HFFc6 (cell line): ENCODE data around the gene KHNYN. TPM values are rescaled to one million over a fixed set of nuclear protein-coding genes. Genes with fewer than 3 reads are reported as not detected.

Experiments
- DNase-seq: peaks from one replicate; pipeline ENCODE4 v3.0.0-alpha.2; 2018
- H3K27ac Mint-ChIP-seq: 2 replicates; pipeline ENCODE4 v1.8.0; 2020; ENCODE audit warnings: mild to moderate bottlenecking, mixed read lengths
- H3K27me3 Mint-ChIP-seq: 2 replicates; pipeline ENCODE4 v1.8.0; 2021; ENCODE audit warnings: mild to moderate bottlenecking, moderate library complexity, mixed read lengths; ENCODE audit not compliant: insufficient read depth
- H3K36me3 Mint-ChIP-seq: 2 replicates; pipeline ENCODE4 v1.8.0; 2021; ENCODE audit warnings: low read depth, mixed read lengths
- H3K4me1 Mint-ChIP-seq: 2 replicates; pipeline ENCODE4 v1.8.0; 2020; ENCODE audit warnings: low read depth, mixed read lengths
- H3K4me3 Mint-ChIP-seq: 2 replicates; pipeline ENCODE4 v1.8.0; 2020; ENCODE audit warnings: mild to moderate bottlenecking, moderate library complexity, mixed read lengths
- H3K9me3 Mint-ChIP-seq: 2 replicates; pipeline ENCODE4 v1.8.0; 2020; ENCODE audit warnings: mild to moderate bottlenecking, mixed read lengths
- total RNA-seq, 6 experiments: library from RNA; stranded (reverse); fragmentation: NEBNext Ultra II Directional; extraction: Animal tissue kit (Norgen Biotek cat#: 25700); gene quantifications; 2 replicates in 1 of 6; 3 replicates in 5 of 6; pipeline ENCODE4 v1.2.3, GENCODE V29; 2021
- TF ChIP-seq, protein P1 (sequence below): fragments of 200-600 bp; sonication (generic); IDR thresholded peaks from 2 replicates; pipeline ENCODE4 v1.5.0; 2021; ENCODE audit warnings: antibody characterized with exemption, mild to moderate bottlenecking

KHNYN gene
- total RNA-seq, 6 experiments from 2014 or later, result 25.4 to 29.2 (median 28.0) TPM

DNA sequence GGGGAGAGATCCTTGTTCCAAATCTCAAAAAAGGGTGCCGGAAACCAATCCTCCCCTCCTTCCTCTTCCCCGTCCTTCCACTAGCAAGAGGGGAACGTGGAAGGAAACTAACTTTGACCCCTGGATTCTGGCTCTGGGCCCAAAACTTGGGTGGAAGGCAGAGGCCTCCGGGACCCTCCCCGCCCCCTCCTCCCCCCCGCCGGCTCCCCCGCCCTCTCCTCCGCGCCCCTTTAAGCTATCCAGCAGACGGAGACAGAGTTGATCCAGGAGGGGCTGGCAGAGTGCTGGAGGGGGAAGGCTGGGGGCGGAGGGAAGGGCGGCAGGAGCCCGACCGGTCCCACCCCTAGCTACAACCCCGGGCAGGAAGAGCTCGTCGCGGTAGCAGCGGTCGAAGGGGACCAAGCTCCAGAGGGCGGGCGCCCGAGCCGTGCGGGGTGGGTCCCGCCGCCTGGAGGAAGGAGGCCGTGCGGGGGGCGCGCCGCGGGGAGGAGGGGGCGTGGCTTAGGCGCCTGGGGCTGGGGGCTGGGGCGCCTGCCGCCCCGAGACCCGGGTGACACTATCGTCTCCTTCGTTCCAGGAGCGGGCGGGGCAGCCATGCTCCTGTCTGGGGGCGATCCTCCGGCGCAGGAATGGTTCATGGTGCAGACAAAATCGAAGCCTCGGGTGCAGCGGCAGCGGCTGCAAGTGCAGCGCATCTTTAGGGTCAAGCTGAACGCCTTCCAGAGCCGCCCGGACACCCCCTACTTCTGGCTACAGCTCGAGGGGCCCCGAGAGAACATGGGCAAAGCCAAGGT lies 30.9 kb upstream of the KHNYN start, which contains the start of gene NYNRIN:
Gene NYNRIN, plus strand, starts transcription at position 351 of the 794 bp plus-strand sequence. Its CDS starts 244 bp downstream, at position 595.
- DNase-seq, result no peak
- H3K4me3 Mint-ChIP-seq, result peak within 1 kb of the TSS; percentile 79
- TF ChIP-seq, protein P1, sequence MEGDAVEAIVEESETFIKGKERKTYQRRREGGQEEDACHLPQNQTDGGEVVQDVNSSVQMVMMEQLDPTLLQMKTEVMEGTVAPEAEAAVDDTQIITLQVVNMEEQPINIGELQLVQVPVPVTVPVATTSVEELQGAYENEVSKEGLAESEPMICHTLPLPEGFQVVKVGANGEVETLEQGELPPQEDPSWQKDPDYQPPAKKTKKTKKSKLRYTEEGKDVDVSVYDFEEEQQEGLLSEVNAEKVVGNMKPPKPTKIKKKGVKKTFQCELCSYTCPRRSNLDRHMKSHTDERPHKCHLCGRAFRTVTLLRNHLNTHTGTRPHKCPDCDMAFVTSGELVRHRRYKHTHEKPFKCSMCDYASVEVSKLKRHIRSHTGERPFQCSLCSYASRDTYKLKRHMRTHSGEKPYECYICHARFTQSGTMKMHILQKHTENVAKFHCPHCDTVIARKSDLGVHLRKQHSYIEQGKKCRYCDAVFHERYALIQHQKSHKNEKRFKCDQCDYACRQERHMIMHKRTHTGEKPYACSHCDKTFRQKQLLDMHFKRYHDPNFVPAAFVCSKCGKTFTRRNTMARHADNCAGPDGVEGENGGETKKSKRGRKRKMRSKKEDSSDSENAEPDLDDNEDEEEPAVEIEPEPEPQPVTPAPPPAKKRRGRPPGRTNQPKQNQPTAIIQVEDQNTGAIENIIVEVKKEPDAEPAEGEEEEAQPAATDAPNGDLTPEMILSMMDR, result no peak
- H3K27ac Mint-ChIP-seq, result no peak within 1 kb of the TSS; the same call in 1 of the 2 replicates
- no peaks in the 10 kb centered on the region for H3K9me3 Mint-ChIP-seq
- H3K27me3 Mint-ChIP-seq, result peaks cover 9% of the 10 kb centered on the region
- no peaks in the 10 kb centered on the region for H3K36me3 Mint-ChIP-seq
- H3K4me1 Mint-ChIP-seq, result peaks cover 33% of the 10 kb centered on the region

DNA sequence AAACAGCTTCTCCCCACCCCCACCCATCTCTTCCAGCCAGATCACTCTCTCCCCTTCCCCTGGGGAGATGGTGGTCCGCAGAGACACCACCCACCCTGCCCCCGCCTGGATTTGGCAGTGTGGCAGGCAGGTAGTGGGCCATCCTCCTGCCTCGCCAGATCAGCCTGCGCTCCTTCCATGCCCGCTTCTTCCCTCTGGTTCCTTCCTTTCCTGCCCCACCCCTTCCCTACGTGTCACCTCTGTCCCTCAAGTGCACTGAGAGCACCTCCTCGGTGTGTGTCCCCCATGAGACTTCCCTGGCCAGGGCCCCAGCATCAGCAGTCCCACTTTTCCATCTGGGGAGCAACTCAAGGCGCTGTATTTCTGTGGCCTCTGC lies 30.3 kb upstream of the KHNYN start:
- peak overlapping the region; percentile 79 for H3K4me3 Mint-ChIP-seq
- DNase-seq, result no peak
- peaks cover 39% of the 10 kb centered on the region for H3K4me1 Mint-ChIP-seq
- H3K36me3 Mint-ChIP-seq, result no peaks in the 10 kb centered on the region
- H3K27ac Mint-ChIP-seq, result no peak overlapping the region
- peaks cover 9% of the 10 kb centered on the region for H3K27me3 Mint-ChIP-seq
- H3K9me3 Mint-ChIP-seq, result no peaks in the 10 kb centered on the region
- TF ChIP-seq, protein P1, result no peak

DNA sequence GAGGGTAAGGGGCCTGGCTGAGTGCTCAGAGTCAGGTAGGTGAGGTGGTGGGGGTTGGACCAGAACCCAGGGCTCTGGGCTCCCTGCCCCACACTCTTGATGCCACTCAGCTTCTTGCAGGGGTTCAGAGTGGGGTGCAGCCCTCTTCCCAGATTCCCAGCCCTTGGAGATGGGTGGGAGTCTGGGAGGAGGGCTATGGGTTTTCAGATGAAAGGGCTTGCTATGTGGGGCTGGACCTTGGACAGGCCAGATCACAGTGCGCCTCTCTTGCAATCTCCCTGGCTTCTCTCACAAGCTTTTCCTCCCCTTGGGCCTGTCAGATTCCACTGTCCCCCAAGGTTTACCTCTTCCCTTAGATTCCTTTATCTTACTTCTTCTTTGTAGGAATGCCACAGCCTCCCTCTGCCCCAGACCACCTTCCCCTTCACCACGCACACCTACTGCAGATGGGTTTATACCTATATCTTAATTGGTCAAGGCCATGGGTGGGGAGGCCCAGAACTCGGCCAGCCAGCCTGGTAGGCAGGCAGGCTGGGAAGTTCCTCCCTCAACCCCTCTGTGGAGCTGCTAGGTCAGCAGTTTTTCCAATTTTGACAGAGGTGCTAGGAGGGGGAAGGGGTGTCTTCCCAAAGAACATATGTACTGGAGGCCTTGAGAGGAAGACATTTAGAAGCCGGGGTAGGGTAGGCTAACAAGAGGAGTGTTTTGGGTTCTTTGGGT lies 29.6 kb upstream of the KHNYN start:
- Mint-ChIP-seq H3K27me3 (peaks cover 9% of the 10 kb centered on the region), H3K4me3 (no peak overlapping the region; the same call in 1 of the 2 replicates), H3K4me1 (peaks cover 42% of the 10 kb centered on the region), H3K36me3 (no peaks in the 10 kb centered on the region), H3K9me3 (no peaks in the 10 kb centered on the region), H3K27ac (no peak overlapping the region)
- TF ChIP-seq, protein P1, result no peak
- no peak for DNase-seq

DNA sequence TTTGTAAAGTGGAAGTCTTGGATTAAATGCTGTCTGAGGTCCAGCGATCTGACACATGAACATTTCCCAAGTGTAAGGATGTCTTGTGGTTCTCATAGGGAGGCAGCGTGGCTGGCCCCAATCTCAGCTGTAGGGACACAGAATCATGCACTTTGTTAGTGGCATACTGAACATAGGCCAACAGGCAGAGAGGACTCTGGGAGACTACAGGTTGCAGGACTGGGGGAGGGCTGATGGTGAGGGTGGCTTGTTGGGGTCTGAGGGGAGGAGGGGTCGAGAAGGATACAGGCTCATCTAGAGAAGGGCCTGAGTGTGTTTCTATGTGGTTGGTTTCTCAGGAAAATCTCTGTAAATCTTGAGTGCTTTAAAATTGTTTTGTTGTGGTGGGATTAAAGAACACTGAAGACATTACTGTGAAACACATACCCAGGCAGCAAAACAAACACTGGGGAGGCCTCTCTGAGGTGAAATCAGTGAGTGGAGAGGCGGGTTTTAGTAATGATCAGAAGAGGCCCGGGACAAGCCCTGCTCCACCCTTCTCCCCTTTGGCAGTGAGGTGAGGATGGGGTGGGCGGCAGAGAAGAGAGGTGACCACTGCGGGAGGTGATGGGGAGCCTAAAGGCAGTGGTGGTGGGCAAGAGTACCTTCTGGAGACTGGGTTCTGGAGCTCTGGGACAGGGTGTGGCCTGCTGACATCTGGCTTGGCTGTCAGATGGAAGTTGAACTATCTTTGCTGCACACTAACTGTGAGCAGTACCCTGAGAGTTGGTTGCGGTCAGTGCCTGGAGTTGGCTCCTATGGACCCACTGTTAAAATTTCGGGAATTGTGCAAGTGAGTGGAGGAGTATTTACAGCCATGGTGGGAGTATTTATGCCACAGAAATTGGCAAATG lies 27.7 kb upstream of the KHNYN start:
- peaks cover 27% of the 10 kb centered on the region for H3K4me1 Mint-ChIP-seq

More for the DNA sequence above, 27.7 kb upstream of the KHNYN start:
- peaks cover 10% of the 10 kb centered on the region for H3K27me3 Mint-ChIP-seq
- no peaks in the 10 kb centered on the region for H3K36me3 Mint-ChIP-seq
- H3K9me3 Mint-ChIP-seq, result no peaks in the 10 kb centered on the region
- H3K27ac Mint-ChIP-seq, result no peak overlapping the region
- no peak for DNase-seq
- no peak overlapping the region for H3K4me3 Mint-ChIP-seq
- TF ChIP-seq, protein P1, result no peak
